C4-2B (cell line): ENCODE measurements around the gene COL8A2.

Source experiments
- CTCF ChIP-seq: fragments of 450-650 bp; conservative IDR thresholded peaks from 2 replicates; pipeline ENCODE4 v1.5.1; 2017; ENCODE audit warnings: mild to moderate bottlenecking
- ZFX ChIP-seq: fragments of 450-650 bp; IDR thresholded peaks from 2 replicates; pipeline ENCODE4 v1.6.1; 2017

- TF ChIP-seq CTCF (no peak), ZFX (no peak)
Measured at GRCh38 chr1:36092166-36092797, 32.7 kb downstream of the COL8A2 start.
